Measurements from ENCODE around the gene SOX12. TPM values are rescaled to one million over a fixed set of nuclear protein-coding genes. Genes with fewer than 3 reads are reported as not detected.

SOX12 gene
- total RNA-seq, result 1 to 10 TPM; 4.7 to 9.9 (median 5.4) TPM

DNA sequence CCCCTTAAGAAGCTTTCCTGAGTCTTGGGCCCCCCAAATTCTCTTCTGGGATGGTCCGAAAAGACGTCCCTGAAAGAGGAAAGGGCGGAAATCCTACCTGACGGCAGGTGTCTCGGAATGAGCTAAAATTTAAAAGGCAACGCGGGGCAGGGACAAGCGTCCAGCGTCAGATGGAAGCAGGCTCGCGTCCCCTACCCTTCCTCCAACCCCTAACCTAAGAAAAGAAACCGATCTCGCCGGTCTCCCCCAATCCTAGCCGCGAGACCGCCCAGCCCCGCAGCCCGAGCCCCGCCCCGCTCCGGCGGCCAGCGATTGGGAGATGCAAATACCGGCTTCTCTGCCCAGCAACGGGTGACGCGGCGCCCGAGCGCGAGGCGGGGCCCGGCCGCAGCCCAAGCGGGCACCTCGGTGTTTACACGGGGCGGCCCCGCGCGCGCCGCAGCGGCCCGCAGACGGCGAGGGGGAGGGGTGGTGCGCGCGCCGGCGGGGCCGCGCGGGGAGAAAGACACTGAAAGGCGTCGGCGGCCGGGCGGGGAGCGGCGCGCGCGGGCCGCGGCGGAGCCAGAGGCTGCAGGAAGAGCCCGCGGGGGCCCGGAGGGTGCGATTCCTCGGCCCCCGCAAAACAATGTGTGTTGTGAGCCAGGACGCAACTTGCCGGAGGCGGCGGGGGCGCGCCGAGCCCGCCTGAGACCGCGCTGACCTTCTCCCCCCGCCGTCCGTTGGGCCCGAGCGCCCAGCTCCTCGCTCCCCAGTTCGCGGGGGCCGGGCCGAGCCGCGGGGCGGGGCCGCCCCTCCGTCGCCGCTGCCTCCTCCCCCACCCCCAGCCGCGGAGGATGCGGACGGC lies at the start of gene SOX12:
Gene SOX12 (plus strand): TSS at position 508 of the 844 bp plus-strand sequence. CDS start 373 bp downstream, outside the sequence.
- 1% methylated on average over 40 to 62 of the region's 106 CpGs for WGBS, 2 donors
- TF ChIP-seq, protein P1, sequence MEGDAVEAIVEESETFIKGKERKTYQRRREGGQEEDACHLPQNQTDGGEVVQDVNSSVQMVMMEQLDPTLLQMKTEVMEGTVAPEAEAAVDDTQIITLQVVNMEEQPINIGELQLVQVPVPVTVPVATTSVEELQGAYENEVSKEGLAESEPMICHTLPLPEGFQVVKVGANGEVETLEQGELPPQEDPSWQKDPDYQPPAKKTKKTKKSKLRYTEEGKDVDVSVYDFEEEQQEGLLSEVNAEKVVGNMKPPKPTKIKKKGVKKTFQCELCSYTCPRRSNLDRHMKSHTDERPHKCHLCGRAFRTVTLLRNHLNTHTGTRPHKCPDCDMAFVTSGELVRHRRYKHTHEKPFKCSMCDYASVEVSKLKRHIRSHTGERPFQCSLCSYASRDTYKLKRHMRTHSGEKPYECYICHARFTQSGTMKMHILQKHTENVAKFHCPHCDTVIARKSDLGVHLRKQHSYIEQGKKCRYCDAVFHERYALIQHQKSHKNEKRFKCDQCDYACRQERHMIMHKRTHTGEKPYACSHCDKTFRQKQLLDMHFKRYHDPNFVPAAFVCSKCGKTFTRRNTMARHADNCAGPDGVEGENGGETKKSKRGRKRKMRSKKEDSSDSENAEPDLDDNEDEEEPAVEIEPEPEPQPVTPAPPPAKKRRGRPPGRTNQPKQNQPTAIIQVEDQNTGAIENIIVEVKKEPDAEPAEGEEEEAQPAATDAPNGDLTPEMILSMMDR (IDR thresholded peaks at IDR 0.05), result no peak
- TF ChIP-seq POLR2A (IDR thresholded peaks at IDR 0.05), result no peak
- peak within 1 kb of the TSS; percentile 39 for H3K4me3 ChIP-seq (ENCODE audit: low read depth, poor library complexity, severe bottlenecking)
- intact Hi-C loops (cut with DNase I; ENCODE audit: low total_unique reads), result no loop called here
- peak; percentile 95 to 99 for DNase-seq (ENCODE audit: low spot score in 2 of 2)

GRCh38 chr20:275791-276190 lies 49.6 kb upstream of the SOX12 start:
- TF ChIP-seq, protein P1 (IDR thresholded peaks at IDR 0.05), result no peak
- no peak for TF ChIP-seq POLR2A (IDR thresholded peaks at IDR 0.05)
- intact Hi-C loops (cut with DNase I; ENCODE audit: low total_unique reads), result no loop called here
- WGBS, 2 donors, result 95 to 97% methylated on average over 7 of the region's 7 CpGs

GRCh38 chr20:276620-277495 lies 48.5 kb upstream of the SOX12 start:
- TF ChIP-seq POLR2A (IDR thresholded peaks at IDR 0.05), result no peak
- TF ChIP-seq, protein P1 (IDR thresholded peaks at IDR 0.05), result no peak
- WGBS, 2 donors, result 94 to 97% methylated on average over 12 of the region's 12 CpGs
- no peak overlapping the region for H3K4me3 ChIP-seq (ENCODE audit: low read depth, poor library complexity, severe bottlenecking)
- peak in 1 of 2 donors; percentile 74 for DNase-seq (ENCODE audit: low spot score in 2 of 2)
- intact Hi-C loops (cut with DNase I; ENCODE audit: low total_unique reads), result no loop called here

More at GRCh38 chr20:275791-276190, 49.6 kb upstream of the SOX12 start:
- peak in 1 of 2 donors; percentile 46 for DNase-seq (ENCODE audit: low spot score in 2 of 2)
- H3K4me3 ChIP-seq (ENCODE audit: low read depth, poor library complexity, severe bottlenecking), result no peak overlapping the region

DNA sequence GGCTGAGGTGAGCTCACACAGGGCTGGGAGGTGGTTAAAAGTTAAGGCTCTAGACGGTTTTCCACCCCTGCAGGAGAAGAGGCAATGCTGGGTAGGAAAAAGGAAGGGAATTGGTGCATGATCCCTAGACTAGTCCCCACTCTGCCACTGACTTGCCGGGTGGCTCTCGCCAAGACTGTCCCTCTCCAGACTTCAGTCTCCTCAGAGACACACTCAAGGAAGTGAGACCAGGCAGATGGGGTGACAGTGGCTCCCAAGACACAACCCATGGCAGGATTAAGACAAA lies 47.9 kb upstream of the SOX12 start:
- H3K4me3 ChIP-seq (ENCODE audit: low read depth, poor library complexity, severe bottlenecking), result no peak overlapping the region
- intact Hi-C loops (cut with DNase I; ENCODE audit: low total_unique reads), result no loop called here
- 67 to 84% methylated on average over 3 of the region's 3 CpGs for WGBS, 2 donors
- TF ChIP-seq, protein P1 (IDR thresholded peaks at IDR 0.05), result no peak
- TF ChIP-seq POLR2A (IDR thresholded peaks at IDR 0.05), result no peak
- no peak for DNase-seq (ENCODE audit: low spot score in 2 of 2)

GRCh38 chr20:278181-278580 lies 47.2 kb upstream of the SOX12 start:
- no peak overlapping the region for H3K4me3 ChIP-seq (ENCODE audit: low read depth, poor library complexity, severe bottlenecking)
- TF ChIP-seq, protein P1 (IDR thresholded peaks at IDR 0.05), result no peak
- intact Hi-C loops (cut with DNase I; ENCODE audit: low total_unique reads), result no loop called here

More at GRCh38 chr20:278181-278580, 47.2 kb upstream of the SOX12 start:
- WGBS, 2 donors, result 89 to 90% methylated on average over 5 of the region's 5 CpGs
- peak in 1 of 2 donors; percentile 79 for DNase-seq (ENCODE audit: low spot score in 2 of 2)

Data from lower leg skin (tissue), 4 donors.